ENCODE results near the gene STARD3.

STARD3 gene

DNA sequence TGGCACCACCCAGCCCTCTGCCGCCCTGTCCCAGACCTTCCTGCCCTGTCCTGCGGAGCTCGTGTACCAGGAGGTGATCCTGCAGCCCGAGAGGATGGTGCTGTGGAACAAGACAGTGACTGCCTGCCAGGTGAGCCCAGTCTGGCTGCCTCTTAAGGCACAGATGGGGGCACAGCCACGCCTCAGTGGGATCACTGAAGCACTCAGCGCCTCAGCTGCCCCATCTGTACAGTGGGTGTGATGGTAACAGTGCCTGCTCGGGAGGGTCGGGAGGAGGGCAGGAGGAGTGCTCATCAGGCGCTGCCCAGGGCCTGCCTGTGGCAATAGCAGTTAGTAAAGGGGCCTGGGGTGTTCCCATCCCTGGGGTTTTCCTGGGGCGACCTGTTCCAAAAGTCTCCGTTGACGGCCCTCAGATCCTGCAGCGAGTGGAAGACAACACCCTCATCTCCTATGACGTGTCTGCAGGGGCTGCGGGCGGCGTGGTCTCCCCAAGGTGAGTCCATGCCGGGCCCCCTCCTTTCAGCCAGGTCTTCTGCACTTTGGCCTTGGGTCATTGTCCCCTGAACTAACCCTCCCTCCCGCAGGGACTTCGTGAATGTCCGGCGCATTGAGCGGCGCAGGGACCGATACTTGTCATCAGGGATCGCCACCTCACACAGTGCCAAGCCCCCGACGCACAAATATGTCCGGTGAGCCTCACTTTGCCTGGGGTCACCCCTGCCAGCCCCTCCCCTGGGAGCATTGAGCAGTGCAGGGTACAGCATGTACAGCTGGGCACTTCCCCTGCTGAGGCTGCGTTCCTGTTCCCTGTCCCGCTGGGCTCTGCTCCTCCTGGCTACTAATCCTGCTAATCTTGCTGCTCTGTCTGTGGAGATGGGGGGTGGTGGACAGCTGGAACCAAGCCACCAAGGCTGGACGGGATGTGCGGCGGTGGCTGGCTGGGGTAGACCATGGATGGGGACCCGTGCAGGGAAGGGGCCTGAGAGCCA, 23.7 kb downstream of the STARD3 start:
- no peak for DNase-seq

- DNase-seq: no peak
Measured at GRCh38 chr17:39661744-39662541, 25.0 kb downstream of the STARD3 start.

DNA sequence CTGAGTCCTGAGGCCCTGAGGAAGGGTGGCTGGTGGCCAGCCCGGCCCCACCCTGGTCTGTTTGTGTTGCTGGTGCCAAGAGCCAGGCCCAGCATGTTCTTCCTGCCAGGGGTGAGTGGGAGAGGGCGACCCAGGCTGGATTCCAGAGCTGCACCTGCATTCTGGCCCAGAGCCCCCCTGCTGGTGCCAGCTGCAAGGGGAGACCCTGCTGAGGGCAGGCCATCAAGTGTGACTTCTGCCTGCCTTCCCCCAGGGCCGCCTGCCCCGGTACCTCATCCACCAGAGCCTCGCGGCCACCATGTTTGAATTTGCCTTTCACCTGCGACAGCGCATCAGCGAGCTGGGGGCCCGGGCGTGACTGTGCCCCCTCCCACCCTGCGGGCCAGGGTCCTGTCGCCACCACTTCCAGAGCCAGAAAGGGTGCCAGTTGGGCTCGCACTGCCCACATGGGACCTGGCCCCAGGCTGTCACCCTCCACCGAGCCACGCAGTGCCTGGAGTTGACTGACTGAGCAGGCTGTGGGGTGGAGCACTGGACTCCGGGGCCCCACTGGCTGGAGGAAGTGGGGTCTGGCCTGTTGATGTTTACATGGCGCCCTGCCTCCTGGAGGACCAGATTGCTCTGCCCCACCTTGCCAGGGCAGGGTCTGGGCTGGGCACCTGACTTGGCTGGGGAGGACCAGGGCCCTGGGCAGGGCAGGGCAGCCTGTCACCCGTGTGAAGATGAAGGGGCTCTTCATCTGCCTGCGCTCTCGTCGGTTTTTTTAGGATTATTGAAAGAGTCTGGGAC, 25.8 kb downstream of the STARD3 start:
- no peak for DNase-seq

DNA sequence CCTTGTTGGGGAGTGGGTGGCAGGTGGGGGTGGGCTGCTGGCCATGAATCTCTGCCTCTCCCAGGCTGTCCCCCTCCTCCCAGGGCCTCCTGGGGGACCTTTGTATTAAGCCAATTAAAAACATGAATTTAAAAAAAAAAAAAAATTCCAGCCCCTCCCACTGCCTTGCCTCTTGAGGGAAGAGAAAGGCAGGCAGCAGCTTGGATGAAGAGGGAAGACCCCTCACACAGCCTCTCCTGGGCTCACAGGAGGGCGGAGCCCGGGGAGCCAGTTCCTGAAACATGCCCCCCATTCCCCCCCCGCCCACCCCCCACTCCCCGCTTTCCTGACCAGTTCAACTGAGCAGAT, 26.4 kb downstream of the STARD3 start:
- no peak for DNase-seq

- no peak for DNase-seq
Measured at GRCh38 chr17:39663688-39664580, 27.0 kb downstream of the STARD3 start.

DNA sequence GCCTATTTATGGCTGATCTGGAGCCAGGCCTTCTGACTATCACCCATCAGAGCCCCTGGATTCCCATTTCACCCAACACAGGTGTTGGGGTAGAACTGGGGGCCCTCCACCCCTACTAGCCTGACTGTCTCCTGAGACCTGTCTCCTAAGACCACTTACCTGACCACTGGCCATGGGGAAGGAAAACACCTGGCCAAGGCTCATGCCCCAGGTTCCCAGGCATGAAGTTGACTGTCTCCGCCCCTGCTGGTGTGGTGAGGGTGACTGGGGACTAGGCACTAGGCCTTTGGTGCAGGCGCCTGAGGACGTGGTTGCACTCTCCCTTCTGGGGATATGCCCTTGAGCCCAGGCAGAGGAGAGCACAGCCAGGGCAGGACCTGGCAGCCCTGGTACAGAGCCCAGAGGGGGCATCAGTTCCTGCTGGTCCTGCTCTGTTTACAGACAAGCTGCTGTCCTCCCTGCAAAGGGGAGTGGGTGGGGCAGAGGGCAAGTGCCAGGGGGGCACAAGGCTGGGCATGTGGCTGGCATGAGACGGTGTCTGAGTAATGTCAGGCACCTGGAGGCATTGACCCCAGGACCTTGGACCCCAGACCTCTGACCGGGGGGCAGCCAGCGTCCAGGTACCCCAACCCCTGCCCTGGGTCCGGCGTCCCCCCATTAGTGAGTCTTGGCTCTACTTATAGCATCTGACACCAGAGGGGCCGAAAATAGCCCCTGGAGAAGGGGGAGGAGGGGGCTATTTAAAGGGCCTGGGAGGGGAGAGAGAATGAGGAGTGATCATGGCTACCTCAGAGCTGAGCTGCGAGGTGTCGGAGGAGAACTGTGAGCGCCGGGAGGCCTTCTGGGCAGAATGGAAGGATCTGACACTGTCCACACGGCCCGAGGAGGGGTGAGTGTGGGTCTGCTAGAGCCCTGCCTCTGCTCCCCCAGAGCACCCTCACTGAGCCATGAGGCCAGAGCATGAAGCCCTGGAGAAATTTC, 27.9 kb downstream of the STARD3 start, which contains the start of gene TCAP:
Gene TCAP, plus strand, starts transcription at position 769 of the 981 bp plus-strand sequence. Its CDS starts 11 bp downstream, at position 780.
- DNase-seq: no peak

- DNase-seq: no peak
Measured at GRCh38 chr17:39665642-39666224, 28.8 kb downstream of the STARD3 start.

- no peak for DNase-seq
Measured at GRCh38 chr17:39666231-39666600, 29.3 kb downstream of the STARD3 start.

DNA sequence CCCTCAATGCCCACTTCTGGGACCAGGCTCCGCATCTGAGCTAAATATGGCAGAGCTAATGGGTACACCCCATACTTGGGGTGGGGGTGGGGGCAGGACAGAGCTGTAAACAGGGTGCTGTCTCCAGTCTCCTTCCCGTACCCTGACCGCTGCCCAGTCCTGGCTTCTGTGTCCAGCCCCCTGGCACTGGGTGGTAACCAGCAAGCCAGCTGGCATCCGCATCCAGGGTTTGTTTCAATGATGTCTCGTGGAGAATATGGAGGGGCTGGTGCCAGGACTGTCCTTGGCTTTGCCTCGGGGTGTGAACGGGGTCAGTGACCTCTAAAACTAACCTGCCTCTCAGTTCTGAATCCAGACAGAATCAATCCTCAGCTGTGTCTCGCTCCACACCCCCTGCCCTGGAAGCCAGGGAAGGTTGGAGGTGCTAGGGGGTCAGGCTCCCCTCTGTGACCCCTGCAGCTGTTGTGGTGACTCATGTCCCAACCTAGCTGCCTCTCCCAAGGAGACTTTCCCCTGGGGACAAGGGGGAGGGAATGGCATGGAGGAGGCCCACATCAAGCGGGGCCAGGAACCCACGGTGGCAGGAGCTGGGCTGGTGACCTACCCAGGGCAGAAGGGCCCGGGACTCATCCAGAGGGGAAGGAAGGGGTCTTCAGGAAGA, 29.8 kb downstream of the STARD3 start:
- DNase-seq: no peak

- no peak for DNase-seq
Measured at GRCh38 chr17:39667262-39667944, 30.5 kb downstream of the STARD3 start.

- DNase-seq: peak; percentile 39 to 67 (median 52)
Measured at GRCh38 chr17:39667945-39668924, 31.3 kb downstream of the STARD3 start, which contains the start of gene PNMT. Gene PNMT (plus strand): TSS chr17:39668453. CDS start chr17:39668476, 23 bp downstream.

DNA sequence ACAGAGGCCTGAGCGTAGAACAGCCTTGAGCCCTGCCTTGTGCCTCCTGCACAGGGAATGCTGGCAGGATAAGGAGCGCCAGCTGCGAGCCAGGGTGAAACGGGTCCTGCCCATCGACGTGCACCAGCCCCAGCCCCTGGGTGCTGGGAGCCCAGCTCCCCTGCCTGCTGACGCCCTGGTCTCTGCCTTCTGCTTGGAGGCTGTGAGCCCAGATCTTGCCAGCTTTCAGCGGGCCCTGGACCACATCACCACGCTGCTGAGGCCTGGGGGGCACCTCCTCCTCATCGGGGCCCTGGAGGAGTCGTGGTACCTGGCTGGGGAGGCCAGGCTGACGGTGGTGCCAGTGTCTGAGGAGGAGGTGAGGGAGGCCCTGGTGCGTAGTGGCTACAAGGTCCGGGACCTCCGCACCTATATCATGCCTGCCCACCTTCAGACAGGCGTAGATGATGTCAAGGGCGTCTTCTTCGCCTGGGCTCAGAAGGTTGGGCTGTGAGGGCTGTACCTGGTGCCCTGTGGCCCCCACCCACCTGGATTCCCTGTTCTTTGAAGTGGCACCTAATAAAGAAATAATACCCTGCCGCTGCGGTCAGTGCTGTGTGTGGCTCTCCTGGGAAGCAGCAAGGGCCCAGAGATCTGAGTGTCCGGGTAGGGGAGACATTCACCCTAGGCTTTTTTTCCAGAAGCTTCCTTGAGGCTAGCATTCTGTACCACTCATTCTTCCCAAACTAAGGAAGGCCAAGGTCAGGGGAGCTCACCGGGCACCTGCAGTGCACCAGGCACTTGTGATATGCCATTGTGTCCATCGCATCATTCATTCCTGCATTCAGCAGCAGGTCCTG, 33.2 kb downstream of the STARD3 start:
- DNase-seq: no peak

- DNase-seq: no peak
Measured at GRCh38 chr17:39670746-39671145, 33.8 kb downstream of the STARD3 start.

- no peak for DNase-seq
Measured at GRCh38 chr17:39671651-39672521, 34.9 kb downstream of the STARD3 start.

- DNase-seq: no peak
Measured at GRCh38 chr17:39672522-39673334, 35.8 kb downstream of the STARD3 start.
